Panc1 (cell line): ENCODE data around the gene EWSR1. TPM values are rescaled to one million over a fixed set of nuclear protein-coding genes. Genes with fewer than 3 reads are reported as not detected.
A peak's percentile ranks its signal among the peaks of the same experiment; 100 is the strongest.

ENCODE experiments used
- ATAC-seq: fragments of 200-7000 bp; cut with Tn5 transposase; 2 replicates; pipeline ENCODE4 v1.9.1; 2020; ENCODE audit warnings: mild to moderate bottlenecking, moderate library complexity
- BruUV-seq: library from RNA; stranded (reverse); fragments of 400-500 nt; replicated peaks from 2 replicates; lab custom pipeline; 2021; lab: Mats Ljungman, UMichigan
- CTCF ChIA-PET: fragments of 300-600 bp; sonication (Branson Sonifier 250); formaldehyde crosslinking; loops from one replicate; lab custom pipeline; 2022; ENCODE audit warnings: antibody characterized with exemption; lab: Charles Lee
- POLR2A ChIA-PET: fragments of 300-600 bp; sonication (Branson Sonifier 250); formaldehyde crosslinking; loops from one replicate; lab custom pipeline; 2022; ENCODE audit warnings: antibody characterized with exemption; lab: Charles Lee
- DNase-seq: peaks from one replicate; pipeline ENCODE4 v3.0.0-alpha.2; 2010; ENCODE audit warnings: low read depth, low spot score
- H3K27ac ChIP-seq: 2 replicates; pipeline ENCODE4 v1.5.1; 2011; ENCODE audit warnings: mild to moderate bottlenecking, low read length, inconsistent platforms
- H3K27me3 ChIP-seq: fragments of 200-500 bp; sonication (Bioruptor generic); 2 replicates; pipeline ENCODE4 v1.6.0; 2014; ENCODE audit warnings: low read length, inconsistent platforms; ENCODE audit not compliant: control insufficient read depth, insufficient read depth
- H3K36me3 ChIP-seq: fragments of 200-500 bp; sonication (Bioruptor generic); 2 replicates; pipeline ENCODE4 v1.5.1; 2014; ENCODE audit warnings: inconsistent platforms, mild to moderate bottlenecking, low read length, moderate library complexity; ENCODE audit not compliant: control insufficient read depth, insufficient read depth
- H3K4me1 ChIP-seq: 2 replicates; pipeline ENCODE4 v1.5.1; 2011; ENCODE audit warnings: inconsistent platforms, mild to moderate bottlenecking, low read length, moderate library complexity; ENCODE audit not compliant: control insufficient read depth, insufficient read depth
- H3K4me3 ChIP-seq, 2 experiments: 2 replicates each; pipeline ENCODE4 v1.5.1; 2011 to 2012; ENCODE audit warnings: low read depth in 2 of 2, low read length in 2 of 2, mild to moderate bottlenecking in 2 of 2, inconsistent platforms in 1 of 2, moderate library complexity in 1 of 2
- H3K9me3 ChIP-seq: fragments of 200-500 bp; sonication (Bioruptor generic); 2 replicates; pipeline ENCODE4 v1.5.1; 2014; ENCODE audit warnings: low read depth, mild to moderate bottlenecking, inconsistent platforms, low read length, moderate library complexity; ENCODE audit not compliant: control insufficient read depth, insufficient read depth
- POLR2AphosphoS5 ChIP-seq: IDR thresholded peaks from 2 replicates; pipeline ENCODE4 v1.6.1; 2012; ENCODE audit warnings: mild to moderate bottlenecking, low read depth, low read length, moderate library complexity
- REST ChIP-seq, 2 experiments: IDR thresholded peaks; 2 replicates each; pipeline ENCODE4 v1.6.1; 2011 to 2012; ENCODE audit warnings: low read depth in 2 of 2, control low read depth in 1 of 2, low read length in 1 of 2, mild to moderate bottlenecking in 1 of 2, moderate library complexity in 1 of 2; ENCODE audit not compliant: insufficient read depth in 1 of 2
- SIN3A ChIP-seq: IDR thresholded peaks from 2 replicates; pipeline ENCODE4 v1.6.1; 2012; ENCODE audit warnings: low read depth, mild to moderate bottlenecking, low read length, moderate library complexity, borderline replicate concordance; ENCODE audit not compliant: insufficient read depth
- TCF7L2 ChIP-seq: IDR thresholded peaks from 2 replicates; pipeline ENCODE4 v1.6.1; 2011; ENCODE audit warnings: mild to moderate bottlenecking, low read depth, low read length, inconsistent platforms
- in situ Hi-C: cut with HindIII; loops from 2 replicates; pipeline ENCODE4 v1.10.0; 2016; ENCODE audit warnings: low sequenced_read_pairs, low pct_unique_long_range_greater_than_20kb
- intact Hi-C: fragments of 100-400 bp; cut with micrococcal nuclease; formaldehyde crosslinking; loops from one replicate; pipeline ENCODE4 v1.10.0; 2022; ENCODE audit not compliant: unreplicated experiment
- total RNA-seq: library from RNA; stranded (reverse); gene quantifications from one replicate; pipeline ENCODE4 v1.2.1, GENCODE V29; 2021; ENCODE audit not compliant: unreplicated experiment
- TF ChIP-seq, protein P1 (sequence below): fragments of 450-650 bp; IDR thresholded peaks from 2 replicates; pipeline ENCODE4 v1.5.1; 2017; ENCODE audit warnings: mild to moderate bottlenecking

EWSR1 gene
- total RNA-seq, 1 experiment from 2014 or later, result 272 TPM

DNA sequence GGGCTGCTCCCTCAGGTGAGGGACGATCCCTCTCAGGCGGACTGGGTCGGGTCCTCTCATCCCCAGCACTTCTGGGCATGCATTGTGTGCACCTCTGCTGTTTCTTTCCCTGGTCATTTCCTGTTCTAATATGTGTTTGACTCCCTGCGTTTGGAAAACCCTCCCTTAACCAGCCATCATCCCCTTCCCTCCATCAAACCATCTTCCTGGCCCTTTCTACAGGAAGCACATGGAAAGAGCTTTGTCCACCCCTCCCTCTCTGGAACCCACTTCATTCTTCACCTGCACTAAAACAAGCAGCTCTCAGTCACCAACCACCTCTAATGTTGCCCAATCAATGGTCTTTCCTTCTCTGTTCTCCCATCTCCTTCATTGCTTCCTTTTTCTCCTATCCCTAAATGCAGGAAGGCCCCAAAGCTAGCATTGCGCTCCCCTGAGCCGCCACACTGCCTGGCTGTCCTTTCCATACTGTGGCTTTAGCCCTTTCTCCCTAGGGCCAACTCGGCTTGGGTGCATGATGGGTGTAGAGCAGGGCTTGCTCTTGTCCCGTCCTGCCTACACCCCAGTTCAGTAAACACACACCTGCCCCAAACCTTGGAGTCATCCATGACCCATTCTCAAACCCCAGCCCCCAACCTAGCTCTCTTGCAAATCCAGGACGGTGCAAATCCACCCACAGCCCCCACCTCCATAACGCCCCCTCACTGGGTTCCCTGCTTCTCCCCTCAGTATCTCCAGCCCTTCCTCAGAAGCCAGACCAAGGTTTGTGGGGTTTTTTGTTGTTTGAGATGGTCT, 32.9 kb downstream of the EWSR1 start:
- no peak for TF ChIP-seq REST (IDR thresholded peaks at IDR 0.05; ENCODE audit: insufficient read depth in 1 of 2, low read depth in 2 of 2, low read length in 1 of 2)
- peak; percentile 11; the same call in 1 of the 2 replicates for TF ChIP-seq POLR2AphosphoS5
- no TSS peak for BruUV-seq
- ChIA-PET CTCF (interaction anchor here (0.5 kb wide), 1 partner anchor 13 kb away, joined by 5 read pairs; no protein-coding TSS in a partner anchor), POLR2A (no interaction called here)
- H3K9me3 ChIP-seq, result no peaks in the 10 kb centered on the region
- peaks cover 20% of the 10 kb centered on the region for H3K36me3 ChIP-seq
- peak; percentile 23; the same call in 1 of the 2 replicates for ATAC-seq
- no peak for DNase-seq
- in situ Hi-C loops (no loop called here), intact Hi-C loops (no loop called here)
- no peak overlapping the region for H3K4me3 ChIP-seq
- peaks cover 10% of the 10 kb centered on the region for H3K4me1 ChIP-seq
- H3K27me3 ChIP-seq, result no peaks in the 10 kb centered on the region
- H3K27ac ChIP-seq, result no peak overlapping the region

DNA sequence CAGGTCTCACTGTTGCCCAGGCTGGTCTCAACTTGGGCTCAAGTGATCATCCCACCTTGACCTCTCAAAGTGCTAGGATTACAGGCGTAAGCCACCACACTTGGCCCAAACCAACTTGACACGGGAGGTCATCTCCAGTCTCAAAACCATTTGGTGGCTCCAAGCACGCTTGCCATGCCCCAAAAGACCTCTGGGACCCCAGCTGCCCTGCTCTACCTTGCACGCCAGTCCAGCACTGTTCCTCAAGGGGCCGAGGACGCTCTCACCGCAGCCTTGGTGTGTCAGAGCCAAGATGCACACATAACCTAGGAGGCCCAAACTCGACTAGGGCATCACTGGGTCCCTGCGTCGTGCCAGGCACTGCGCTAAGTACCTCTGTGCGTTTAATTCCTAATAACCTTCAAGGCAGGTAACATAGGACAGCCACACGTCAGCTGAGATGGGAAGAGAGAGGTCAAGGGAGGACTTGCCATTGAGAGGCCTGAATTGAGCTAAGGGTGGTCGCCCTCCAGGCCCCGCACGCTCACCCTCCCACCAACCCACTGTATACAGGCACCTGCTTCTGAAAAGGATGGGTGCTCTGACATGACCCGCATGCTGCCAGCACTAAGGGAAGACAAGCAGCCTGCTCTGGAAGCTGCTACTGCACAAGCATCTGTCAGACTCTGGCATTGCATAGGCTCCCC, 33.8 kb downstream of the EWSR1 start:
- Histone ChIP-seq H3K4me1 (peaks cover 11% of the 10 kb centered on the region), H3K4me3 (no peak overlapping the region), H3K9me3 (no peaks in the 10 kb centered on the region), H3K27ac (no peak overlapping the region), H3K27me3 (no peaks in the 10 kb centered on the region), H3K36me3 (peaks cover 13% of the 10 kb centered on the region)
- BruUV-seq, result no TSS peak
- ChIA-PET POLR2A (no interaction called here), CTCF (no interaction called here)
- DNase-seq, result no peak
- no peak for ATAC-seq
- in situ Hi-C loops (no loop called here), intact Hi-C loops (no loop called here)
- TF ChIP-seq TCF7L2 (no peak), SIN3A (no peak), POLR2AphosphoS5 (no peak), REST (IDR thresholded peaks at IDR 0.05; ENCODE audit: insufficient read depth in 1 of 2, low read depth in 2 of 2, low read length in 1 of 2) (no peak)
- TF ChIP-seq, protein P1, sequence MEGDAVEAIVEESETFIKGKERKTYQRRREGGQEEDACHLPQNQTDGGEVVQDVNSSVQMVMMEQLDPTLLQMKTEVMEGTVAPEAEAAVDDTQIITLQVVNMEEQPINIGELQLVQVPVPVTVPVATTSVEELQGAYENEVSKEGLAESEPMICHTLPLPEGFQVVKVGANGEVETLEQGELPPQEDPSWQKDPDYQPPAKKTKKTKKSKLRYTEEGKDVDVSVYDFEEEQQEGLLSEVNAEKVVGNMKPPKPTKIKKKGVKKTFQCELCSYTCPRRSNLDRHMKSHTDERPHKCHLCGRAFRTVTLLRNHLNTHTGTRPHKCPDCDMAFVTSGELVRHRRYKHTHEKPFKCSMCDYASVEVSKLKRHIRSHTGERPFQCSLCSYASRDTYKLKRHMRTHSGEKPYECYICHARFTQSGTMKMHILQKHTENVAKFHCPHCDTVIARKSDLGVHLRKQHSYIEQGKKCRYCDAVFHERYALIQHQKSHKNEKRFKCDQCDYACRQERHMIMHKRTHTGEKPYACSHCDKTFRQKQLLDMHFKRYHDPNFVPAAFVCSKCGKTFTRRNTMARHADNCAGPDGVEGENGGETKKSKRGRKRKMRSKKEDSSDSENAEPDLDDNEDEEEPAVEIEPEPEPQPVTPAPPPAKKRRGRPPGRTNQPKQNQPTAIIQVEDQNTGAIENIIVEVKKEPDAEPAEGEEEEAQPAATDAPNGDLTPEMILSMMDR, result no peak
